HG03135 (cell line): ENCODE results near the gene ENOX1.
"Not testable (repeated sequence)": the region's sequence is repeated elsewhere in the genome, so short reads cannot be mapped to it uniquely, and the experiment has no call there.

Experiments
- ATAC-seq: cut with Tn5 transposase; IDR thresholded peaks from one replicate; pipeline ENCODE4 v1.9.1; 2021; ENCODE audit warnings: mild to moderate bottlenecking, moderate library complexity; ENCODE audit not compliant: unreplicated experiment

Gene ENOX1

DNA sequence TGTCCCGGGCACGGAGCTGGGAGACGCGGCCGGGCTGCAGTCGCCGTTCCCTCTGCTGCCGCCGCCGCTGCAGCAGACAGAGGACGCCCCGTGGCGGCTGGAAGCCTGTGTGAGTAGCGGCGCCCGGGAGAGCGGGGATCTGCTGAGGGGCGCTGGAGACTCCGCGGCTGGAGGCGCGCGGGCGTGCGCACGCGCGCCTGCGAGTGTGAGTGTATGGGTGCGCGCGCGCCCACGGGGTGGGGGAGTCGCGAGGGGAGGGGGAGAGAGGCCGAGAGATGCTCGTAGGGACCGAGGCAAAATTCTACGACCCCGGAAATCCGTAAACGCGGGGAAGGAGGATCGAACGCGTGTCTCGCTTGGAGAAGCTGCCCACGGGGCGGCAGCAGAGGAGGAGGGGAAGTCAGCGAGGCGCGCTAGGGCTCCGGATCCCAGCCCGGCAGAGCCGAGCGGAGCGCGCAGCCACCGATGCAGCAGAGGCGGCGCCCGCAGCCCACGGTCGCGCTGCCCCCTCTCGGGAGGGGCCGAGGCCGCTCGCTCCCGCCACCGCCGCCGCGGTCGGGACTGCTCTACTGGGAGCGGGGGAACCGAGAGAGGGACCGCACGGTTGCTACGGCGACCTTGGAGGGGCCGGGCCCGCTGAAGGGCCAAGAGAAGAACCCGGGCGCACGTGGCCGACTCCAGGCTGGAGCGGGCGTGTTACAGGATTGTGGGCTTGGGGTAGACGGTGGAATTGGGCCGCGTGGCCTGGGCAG is at the start of gene ENOX1:
Gene ENOX1 (minus strand): TSS at position 207 of the 752 bp plus-strand sequence.
- peak; percentile 45 for ATAC-seq

DNA sequence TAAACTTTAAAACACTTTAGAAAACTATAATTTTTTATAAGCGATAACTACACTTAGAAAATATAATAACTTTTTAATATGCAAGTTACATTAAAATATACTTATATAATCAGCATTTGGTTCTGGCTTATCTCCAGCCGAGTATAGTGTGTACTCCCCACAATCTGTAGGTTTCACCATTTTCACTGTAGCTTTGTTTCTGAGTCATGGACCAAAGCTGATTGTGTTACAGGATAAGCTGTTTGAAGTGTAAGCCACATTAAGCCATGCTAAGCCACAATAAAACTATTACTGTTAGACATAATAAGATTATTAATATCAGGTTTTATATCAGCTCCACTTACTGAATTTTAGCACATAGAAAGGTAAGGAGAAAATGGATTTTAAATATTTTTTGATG is 48.9 kb upstream of the ENOX1 start:
- ATAC-seq = no peak

DNA sequence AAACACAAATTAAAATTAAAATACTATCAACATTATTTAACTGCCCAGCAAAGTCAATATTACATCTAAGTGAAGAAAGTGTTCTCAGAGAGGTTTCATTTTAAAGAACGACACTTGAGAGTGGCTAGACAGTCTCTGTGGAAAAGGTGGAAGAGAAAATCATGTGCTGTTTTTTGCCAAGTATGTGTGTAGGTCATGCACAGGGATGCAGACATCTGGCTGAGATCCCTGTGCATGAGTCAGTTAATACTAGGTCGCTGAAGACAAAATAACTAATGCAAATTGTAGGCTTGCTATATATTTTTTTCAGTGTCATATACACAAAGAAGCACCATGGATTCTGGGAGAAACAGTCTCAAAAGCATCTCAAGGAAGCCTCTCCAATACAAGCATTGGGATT is 44.3 kb upstream of the ENOX1 start:
- ATAC-seq = no peak

DNA sequence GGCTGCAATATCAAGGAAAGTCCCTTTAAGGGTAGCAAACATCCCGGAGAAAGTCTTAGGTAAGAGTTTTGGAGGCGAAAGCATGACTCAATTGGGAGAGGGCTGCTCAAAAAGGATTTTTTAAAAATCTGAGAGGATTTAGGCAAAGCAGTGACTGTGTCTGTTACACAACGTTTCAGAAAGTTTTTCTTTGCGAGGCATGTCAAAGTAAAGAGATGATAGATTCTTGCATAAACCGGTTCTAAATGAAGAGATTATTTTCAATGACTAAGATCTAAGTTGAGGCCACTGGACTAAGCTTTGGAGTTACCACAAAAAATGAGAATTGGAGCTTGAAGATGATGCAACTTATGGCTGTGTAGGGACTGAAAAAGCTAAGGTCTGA is 43.7 kb upstream of the ENOX1 start:
- ATAC-seq = no peak

DNA sequence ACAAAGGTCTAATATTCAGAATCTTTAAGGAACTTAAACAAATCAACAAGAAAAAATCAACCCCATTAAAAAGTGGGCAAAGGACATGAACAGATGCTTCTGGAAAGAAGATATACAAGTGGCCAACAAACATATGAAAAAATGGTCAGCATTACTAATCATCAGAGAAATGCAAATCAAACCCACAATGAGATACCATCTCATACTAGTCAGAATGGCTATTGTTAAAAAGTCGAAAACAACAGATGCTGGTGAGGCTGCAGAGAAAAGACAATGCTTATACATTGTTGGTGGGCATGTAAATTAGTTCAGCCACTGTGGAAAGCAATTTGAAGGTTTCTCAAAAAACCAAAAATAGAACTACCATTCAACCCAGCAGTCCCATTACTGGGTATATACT is 37.9 kb upstream of the ENOX1 start:
- ATAC-seq = not testable (repeated sequence)

DNA sequence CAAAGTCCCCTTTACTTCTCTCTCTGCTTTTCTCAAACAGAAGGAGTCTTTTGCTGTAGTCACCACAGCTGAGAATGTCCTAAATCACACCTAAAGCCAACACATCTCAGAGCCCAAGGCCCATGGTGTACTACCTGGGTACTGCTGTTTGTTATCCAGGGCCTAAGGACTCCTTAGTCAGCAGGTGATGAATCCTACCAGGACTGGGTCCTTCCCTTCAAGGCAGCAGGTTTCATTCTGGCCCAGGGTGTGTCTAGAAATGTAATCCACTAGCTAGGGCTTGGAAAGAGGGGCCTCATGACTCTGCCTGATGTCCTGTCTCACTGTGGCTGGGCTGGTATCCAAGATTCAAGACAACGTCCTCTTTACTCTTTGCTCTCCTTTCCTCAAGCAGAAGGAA is 36.2 kb upstream of the ENOX1 start:
- ATAC-seq = no peak

DNA sequence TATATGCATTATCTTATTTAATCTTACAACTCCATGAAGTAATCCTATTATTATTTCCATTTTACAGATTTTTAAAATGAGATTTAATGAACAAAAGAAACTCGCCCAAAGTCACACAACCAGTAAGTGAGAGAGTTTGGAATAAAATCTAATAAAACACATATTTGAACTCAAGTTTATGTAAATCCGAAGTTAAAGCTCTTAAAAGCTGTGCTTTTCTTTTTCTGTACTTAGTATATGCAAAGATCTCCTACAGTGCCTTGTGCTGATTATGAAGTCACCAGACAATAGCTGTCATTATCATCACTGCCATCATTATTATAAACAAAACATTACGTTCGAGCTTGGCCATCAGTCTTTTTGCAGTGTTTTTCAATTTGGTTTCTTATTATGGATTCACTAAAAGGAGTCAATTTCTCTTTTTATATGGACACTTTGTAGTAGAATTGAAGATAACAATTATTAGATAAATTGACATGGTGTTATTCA is 29.7 kb upstream of the ENOX1 start:
- no peak for ATAC-seq

DNA sequence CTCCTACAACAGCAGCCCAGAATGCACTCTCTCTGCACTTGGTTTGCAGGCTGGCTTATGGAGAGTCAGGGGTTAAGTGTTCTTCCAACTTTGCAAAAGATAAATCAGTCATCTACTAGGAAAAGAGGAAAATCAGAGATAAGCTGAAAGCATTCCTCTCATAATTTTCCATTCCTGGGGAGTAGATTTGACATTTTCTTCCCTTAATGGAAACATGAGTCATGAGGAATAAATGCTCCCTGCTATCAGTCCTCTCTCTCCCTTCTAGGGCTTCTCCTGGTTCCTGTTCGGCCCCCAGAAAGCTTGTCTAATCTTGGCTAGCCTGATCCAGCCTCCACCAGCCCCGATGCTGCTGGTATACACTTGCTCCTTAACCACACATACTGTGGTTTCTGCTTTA is 28.4 kb upstream of the ENOX1 start:
- no peak for ATAC-seq

DNA sequence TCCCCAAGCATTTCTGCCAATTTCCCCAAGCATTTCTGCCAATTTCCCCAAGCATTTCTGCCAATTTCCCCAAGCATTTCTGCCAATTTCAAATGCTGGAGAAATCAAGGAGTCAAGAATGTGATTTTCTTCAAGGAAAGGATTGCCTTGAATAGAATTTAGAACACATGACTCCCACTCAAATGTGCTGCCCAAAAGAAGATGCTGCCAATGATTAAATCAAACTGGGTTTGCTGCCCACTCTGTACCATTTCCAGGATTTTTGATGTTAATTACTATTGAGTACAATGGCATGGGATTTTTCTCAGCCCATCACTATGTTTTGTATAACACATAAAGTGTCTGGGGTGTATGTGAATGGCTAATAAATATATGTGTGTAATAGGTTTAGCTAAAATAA is 21.9 kb upstream of the ENOX1 start:
- ATAC-seq = no peak

DNA sequence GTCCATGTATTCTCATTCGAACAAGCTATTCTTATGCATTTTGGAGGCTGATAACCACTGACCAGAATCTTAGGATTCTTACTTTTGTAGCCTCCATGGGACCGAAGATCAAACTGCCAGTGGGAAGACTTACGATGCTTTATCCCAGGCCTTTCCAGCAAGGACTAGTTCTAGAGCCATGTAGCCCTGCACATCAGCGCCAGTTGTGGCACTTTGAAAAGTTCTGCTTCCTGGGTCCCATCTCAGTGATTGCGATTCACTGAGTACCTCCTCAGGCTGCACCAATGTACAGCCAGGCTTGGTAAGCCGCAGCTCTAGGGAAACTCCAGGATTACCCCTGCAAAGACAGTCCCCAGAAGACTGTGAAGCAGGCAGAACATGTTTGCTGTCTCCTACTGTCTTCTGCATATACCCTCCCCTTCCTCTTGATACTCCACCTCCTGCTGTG is 18.9 kb upstream of the ENOX1 start:
- ATAC-seq = no peak

DNA sequence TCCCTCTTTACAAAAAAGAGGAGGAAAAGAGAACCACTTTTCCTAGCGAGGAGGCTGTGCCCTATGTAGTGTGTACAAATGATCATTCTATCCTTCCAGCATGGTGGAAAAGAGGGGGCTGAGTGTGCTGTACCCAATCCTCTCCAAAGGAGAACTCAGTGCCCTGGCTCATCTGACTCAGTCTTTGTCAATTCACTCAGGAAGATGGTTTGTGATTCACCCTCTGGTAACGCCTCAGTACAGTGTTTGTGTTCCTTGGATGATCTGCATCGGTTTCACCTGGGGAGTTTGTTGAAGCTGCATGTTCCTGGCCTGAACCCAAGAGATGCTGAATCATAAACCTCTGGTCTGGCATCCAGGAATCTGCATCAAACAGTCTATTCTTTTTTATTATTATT is 18.3 kb upstream of the ENOX1 start:
- ATAC-seq = no peak

DNA sequence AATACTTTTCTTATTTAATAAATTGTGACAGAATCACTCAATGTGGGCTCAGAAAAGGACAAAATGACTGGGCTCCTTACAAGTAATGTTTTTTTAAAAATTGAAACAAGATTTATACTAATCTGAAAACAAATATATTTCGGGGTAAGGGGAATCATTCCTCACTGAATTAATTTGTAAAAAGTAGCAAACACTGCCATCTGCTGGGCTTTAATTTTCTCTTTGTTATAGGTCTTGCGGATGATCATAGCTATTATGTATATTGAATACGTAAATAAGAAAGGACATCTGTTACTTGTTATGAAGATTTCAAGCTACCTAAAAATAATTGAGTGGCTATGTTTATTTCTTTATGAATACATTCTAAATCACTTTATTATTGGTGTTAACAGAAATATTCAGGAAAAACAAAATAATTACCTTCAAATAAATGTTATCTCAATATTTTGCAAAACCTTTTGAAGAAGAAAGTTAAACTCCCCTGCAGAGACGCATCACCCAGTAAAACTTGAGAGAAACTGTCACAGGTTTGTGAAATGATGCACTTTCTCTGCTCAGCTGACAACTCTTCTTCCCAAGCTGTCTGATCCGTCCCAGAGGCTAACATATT is 17.8 kb upstream of the ENOX1 start:
- ATAC-seq = no peak

DNA sequence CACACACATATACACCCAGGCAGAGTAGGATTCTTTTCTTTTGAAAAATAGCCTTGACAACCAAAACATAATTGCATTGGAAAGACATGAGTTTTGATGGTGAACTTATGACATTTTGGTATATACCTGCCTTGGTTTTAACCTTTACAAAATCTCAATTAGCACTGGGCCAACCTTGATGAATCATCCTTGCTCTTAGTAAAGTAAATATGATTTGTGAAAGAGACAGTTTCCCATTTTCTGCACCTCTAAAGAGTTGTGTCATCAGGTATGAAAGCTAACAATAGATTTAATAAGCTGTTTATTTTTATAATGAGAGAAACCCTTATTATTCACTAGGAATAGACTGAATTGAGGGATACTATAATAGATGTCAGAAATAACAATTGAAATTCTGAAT is 15.7 kb upstream of the ENOX1 start:
- no peak for ATAC-seq

DNA sequence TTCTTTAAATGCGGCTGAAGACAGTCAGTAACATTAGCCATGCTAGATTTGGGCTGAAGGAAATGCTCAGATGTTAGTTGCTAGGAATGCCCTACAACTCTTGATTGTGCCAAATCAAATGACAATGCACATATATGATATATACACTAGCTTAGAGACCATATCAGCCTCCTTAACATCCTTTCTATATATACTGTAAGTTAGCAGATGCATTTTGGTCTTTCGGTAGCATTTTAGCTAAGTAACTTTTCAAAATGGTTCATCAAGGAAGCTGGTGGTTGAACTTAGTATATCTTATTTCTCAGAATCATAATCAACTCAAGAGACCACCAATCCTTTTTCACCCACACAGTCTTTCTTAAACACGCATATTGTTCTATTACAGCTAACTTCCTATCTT is 14.1 kb upstream of the ENOX1 start:
- ATAC-seq = no peak

DNA sequence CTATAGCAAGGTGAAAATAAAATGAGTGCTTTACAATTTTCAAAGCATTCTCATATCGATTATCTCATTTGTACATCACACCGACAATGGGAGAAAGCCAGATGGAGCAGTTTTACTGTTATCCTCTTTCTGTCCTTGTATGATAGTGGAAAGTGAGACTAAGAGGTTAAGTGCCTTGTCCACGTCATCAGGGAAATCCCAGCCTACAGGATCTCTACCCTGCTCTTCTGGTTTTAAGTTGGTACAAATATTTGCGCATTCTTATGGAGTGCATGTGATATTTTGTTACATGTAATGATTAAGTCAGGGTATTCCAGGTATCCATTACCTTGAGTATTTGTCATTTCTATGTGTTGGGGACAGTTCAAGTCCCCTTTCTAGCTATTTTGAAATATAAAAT is 12.4 kb upstream of the ENOX1 start:
- no peak for ATAC-seq

DNA sequence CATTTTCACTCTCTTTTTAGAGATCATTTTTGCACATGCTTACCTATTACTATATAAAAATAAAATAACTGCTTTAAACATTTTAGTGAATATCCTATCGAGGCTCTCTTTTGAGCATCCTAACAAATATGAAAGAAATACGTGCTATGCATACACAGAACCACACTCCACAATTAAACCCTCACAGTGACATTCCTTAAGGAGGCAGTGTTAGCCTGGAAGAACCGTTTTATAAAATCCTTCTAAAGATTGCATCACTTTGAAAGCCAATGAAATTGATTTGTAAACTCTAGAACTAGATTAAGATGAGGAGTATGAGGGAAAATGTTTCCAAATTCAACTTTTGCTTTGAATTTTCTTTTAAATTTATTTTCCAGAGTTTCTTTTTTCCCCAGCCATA is 11.1 kb upstream of the ENOX1 start:
- no peak for ATAC-seq

DNA sequence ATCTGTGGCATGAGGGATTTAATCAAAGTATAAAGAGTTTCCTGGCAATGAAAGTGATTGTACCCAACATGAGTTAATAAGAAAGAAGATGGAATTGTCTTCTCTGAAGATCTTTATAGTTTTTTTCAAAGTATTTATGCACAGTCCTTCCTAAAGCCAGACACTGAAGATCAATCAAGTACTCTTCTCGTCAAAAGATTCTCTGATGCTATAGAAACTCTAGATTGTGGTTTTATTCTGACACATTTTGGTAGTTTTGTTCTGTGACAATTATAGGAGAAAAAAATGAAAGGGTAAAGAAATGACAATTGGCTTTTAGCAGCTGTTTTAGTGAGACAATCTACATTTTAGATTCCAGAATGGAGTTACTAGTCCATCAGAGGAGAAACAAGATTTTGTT is 10.4 kb upstream of the ENOX1 start:
- no peak for ATAC-seq

DNA sequence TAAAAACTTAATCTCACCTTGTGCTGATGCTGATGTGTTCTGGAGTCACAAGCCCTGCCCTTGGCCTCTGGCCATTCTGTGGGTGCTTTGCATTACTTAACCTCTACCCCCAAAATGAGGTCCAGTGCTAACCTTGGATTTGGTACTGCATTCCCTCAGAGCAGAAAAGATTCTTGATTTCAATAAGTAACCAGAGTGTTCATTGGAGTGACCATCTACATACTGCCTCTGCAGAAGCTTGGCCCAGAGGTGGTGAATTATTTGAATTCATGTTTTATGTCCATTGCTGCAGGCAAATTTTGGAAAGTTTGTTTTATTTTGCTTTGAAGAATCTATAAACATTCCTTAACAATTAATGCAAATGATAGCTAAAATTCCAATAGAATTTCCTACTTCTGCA is 7.6 kb upstream of the ENOX1 start:
- no peak for ATAC-seq

DNA sequence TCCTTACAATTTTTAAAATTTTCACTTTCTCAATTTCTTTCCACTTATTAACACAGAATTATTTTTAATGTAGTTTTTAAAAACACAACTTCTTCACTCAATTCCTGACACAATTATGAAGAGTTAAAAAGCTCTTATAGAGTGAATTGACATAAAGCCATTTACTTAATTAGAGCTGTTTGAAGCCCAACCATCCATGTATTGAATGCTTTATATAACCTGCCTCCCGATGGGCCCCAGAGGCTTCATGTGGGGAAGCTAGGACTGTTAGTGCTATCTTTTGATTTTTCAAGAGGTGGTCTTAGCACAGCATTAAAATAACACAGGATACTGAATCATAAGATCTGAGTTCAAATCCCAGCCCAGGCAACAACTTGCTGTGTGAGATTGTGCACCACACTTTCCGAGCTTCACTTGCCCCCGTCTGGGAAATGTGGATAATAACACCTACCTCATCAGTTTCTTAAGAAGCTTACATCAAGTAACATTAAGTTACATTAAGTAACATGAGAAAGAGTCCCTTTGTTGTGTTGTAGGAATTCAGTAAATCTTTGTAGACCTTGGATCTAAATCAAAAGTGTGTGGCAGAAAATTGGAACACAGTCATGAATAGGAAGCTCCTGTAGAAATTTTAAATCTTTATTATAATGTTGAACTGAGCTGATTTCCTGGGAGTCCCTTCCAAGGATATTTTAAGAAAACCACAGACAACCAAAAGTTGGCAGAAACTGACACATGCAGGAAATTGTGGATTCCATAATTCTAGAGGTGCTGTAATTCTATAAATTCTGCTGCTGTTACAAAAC is 5.5 kb upstream of the ENOX1 start:
- ATAC-seq = no peak

DNA sequence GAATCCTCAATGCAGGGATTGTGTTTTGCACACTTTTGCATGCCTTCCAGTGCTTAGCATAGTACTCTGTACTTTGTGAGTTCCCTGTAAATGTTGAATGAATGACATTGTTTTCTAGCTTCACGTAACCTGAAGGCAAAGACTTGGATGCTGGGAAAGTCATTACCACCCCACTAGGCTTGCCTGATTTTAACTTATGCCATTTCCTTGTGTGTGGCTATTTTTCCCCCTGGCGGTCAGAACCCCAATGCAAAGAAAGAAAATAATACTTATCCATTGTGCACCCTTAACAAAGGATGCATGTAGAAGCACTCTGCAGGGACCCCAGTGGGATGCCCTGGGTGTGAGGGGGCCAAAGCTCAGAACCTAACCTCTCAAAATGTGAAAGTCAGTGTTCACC is 1.2 kb upstream of the ENOX1 start:
- ATAC-seq = no peak

DNA sequence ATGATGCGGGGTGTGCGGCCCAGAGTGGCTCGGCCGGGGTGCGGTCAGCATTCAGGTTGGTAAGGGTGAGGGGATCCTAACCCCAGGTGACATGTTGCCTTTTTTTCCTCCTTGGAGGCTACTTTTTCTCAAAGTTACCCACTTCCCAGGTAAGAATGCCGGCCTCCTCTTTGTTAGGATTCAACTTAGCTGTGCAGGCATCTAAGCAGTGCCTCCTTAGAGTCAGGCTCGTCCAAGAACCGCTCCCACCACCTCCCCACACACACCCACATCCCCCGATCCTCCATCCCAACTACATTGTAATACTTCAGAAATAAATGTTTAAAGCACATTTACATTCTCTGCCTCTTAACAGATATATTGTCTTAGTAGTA is 733 bp upstream of the ENOX1 start:
- no peak for ATAC-seq

DNA sequence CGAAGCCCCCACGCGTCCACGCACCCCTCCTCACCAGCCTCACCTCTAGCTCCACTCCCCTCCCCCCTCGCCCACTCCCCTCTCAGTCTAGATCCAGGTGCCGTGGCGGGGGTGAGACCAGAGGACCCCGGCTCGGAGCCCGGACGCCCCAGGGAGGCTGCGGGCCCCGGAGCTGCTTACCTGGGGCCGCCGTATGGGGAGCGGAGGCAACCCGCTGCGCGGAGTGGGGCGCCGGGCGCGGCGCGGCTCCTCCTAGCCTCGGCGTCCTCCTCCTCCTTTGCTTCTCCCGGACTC is 353 bp downstream of the ENOX1 start:
- peak; percentile 31 for ATAC-seq
